HG02973 (cell line): ENCODE data around the gene GRAMD1A.
"Not testable (repeated sequence)": the region's sequence is repeated elsewhere in the genome, so short reads cannot be mapped to it uniquely, and the experiment has no call there.

Experiments used
- ATAC-seq: cut with Tn5 transposase; IDR thresholded peaks from one replicate; pipeline ENCODE4 v1.9.1; 2021; ENCODE audit warnings: moderate library complexity; ENCODE audit not compliant: unreplicated experiment

The GRAMD1A gene

GRCh38 chr19:35034005-35034502 lies 33.9 kb downstream of the GRAMD1A start:
- no peak for ATAC-seq

DNA sequence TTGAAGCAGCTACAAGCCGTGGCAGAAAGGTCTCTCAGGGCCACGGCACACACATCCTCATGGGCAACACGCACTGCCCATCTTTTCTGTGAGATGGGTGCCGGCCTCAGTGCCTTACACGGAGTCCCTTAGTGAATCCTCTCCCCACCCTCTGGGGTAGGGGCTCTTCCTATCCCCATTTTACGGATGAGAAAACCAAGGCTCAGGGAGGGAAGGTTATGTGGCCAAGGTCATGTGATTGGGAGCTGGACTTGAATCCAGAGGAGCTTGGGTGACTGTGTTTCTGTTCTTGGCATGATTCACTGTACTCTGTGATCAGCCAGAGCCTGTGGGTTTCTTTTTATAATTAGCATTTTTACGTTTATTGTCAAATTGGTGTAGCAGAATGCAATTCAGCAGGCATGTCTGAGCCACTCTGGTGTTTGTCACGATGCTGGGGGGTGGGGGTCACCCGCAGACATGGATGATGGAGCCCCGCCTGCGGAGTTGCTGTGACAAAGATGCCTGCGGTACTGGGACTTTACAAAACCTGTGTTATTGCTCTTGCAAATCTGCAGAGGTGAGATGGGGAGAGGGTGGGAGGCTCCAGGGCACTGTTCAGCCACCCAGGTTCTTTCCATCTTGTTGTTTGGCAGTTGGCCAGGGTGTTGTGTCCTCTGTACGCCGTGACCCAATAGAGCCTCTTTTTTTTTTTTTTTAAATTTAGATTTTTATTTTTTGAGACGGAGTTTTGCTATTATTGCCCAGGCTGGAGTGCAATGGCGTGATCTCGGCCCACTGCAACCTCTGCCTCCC lies 34.7 kb downstream of the GRAMD1A start:
- no peak for ATAC-seq

DNA sequence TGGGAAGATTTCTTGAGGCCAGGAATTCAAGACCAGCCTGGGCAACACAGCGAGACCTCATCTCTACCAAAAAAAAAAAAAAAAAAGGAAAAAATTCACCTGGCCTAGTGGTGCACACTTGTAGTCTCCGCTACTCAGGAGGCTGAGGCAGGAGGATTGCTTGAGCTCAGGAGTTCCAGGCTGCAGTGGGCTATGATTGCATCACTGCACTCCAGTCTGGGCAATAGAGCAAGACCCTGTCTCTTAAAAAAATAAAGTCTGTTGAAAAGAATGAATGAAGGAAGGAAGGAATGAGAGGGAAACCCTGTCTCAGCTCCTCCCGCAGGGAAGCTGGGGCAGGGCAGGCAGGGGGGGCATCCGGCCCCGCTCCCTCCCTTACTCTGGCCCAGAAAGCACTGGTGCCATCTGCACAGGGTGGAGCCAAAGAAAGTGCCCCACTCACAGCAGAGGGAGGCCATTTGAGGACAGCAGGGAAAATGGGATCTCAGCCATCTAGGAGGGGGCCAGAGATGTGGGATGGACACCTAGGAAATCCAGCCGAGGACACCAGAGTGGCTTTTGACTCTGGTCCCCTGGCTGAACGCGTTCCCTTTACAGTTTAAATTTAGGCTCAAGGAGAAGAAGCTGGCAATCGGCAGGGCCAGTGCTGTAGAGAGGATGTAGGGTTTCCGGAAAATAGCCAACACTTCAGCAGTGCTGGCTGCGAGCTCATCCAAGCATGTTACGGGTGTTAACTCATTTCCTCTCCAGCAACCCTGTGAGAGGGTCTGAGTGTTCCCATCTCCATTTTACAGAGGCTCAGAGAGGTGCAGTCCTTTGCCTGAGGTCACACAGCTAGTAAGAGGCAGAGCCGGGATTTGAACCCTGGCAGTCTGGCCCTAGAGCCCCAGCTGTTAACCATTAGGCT lies 37.8 kb downstream of the GRAMD1A start:
- no peak for ATAC-seq

GRCh38 chr19:35038623-35039512 lies 38.7 kb downstream of the GRAMD1A start:
- ATAC-seq = no peak

DNA sequence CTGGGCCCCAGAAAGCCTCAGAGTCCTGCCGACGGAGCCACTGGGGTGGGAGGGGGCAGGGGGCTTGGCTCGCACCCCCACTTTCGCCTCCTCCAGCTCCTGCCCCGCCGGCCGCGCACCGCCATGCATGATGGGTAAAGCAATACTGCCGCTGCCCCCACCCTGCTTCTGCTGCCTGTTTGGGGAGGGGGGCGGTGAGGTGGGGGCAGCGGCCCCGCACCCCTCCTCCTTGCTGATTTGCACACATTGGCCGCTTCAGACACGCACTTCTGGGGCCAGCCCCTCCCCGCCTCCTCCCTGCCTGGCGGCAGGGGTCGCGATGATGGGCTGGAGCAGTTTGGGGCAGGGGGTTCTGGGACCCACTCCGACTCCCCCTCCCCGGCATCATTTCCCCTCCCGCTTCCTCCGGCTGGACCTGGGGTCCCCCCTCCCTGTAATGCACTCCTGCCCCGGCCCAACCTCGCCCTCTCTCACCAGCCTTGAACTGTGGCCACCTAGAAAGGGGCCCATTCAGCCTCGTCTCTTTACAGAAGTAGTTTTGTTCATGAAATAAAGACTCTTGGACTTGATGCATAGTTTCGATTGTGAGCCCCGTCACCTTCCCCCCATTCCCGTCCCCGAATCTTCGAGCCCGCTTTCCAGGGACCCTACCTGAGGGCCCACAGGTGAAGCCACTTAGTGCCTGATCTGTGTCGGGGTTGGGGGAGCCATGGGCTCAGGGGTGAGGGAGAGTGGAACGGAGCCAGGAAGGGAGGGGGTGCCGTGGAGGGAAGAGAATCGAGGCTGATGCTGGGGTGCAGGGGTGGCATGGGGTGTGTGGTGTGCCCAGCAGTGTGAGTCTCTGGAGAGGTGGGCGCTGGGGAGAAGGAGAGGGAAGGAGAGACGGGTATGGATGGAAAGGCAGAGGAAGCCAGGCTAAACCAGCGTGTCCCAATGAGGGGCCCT lies 40.0 kb downstream of the GRAMD1A start:
- no peak for ATAC-seq

- no peak for ATAC-seq
Observed at GRCh38 chr19:35040826-35041547, 40.9 kb downstream of the GRAMD1A start.

DNA sequence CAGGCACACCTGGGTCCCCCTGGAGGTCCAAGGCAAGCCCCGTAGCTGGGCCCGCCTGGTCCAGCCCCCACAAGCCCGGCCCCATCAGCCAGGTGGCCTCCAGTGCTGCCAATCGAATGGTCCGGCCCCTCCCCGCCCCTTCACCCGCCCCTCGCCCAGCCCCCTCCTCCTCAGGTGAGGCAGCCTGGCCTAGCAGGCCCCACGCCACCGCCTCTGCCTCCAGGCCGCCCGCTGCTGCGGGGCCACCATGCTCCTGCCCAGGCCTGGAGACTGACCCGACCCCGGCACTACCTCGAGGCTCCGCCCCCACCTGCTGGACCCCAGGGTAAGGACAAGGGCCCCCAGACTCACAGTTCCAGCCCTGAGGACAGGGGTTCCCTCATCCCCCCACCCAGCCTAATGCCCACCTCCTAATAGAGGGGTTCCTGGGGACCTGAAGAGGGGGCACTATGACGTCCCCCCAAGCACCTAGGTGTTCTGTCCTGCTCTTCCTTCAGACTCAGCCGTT lies 41.5 kb downstream of the GRAMD1A start, which contains the start of gene HPN:
TSS of gene HPN (plus strand) at position 174 of the 508 bp plus-strand sequence. CDS start 786 bp downstream, outside the sequence.
- no peak for ATAC-seq

GRCh38 chr19:35042056-35042730 lies 42.1 kb downstream of the GRAMD1A start:
- ATAC-seq = no peak

GRCh38 chr19:35042954-35043604 lies 43.0 kb downstream of the GRAMD1A start:
- no peak for ATAC-seq

DNA sequence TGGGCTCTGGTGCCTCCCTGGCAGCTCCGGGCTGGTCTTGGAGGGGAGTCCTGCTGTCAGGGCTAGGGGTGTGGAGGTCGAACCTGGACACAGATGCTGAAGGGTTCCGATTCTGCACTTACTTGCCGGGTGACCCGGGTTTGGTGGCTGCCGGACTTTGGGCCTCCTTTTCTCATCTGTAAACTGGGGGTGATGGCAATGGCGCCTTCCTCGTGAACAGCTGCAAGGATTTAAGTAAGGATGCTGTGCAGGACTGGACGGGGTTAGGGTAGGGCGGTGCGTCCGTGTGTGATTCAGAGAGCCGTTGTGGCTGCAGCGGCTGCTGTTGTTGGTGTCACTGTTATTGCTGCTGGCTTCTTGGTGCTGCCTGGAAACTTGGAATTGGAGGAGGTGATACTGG lies 43.8 kb downstream of the GRAMD1A start:
- no peak for ATAC-seq

DNA sequence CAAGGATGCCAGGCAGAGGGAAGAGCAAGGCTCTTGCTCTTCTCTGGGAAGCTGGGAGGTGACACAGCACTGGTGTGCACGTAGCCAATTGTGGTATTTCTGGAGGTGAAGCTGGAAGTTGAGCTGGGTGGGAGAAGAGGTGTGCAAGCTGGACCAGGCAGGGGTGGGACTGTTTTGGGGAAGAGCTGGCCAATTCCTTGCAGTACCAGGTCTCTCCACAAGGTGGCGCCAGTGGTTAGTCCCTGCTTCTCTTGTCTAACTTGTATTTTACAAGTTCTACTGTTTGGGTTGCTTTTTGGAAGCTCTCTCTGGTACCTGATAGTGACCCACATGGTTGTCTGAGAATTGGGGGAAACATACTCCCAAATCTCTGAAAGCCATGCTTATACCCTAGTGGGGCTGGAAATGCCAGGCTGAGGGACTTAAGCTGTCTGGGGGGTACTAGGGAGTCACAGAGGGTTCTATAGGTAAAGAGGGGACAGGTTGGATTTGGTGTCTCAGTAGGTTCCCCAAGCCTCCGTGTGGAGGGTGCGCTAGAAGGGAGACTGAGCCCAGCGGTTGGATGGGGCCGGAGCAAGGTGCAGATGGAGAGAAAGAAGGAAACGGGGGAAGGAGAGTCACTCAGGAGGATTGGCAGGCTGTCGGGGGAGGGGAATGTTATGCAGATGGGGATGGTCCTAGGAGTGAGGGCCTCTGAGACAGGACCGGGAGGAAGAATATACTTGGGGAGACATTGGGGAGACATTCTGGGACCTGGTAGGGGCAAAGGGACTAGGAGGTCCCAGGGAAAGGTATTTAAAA lies 44.4 kb downstream of the GRAMD1A start:
- ATAC-seq = no peak

DNA sequence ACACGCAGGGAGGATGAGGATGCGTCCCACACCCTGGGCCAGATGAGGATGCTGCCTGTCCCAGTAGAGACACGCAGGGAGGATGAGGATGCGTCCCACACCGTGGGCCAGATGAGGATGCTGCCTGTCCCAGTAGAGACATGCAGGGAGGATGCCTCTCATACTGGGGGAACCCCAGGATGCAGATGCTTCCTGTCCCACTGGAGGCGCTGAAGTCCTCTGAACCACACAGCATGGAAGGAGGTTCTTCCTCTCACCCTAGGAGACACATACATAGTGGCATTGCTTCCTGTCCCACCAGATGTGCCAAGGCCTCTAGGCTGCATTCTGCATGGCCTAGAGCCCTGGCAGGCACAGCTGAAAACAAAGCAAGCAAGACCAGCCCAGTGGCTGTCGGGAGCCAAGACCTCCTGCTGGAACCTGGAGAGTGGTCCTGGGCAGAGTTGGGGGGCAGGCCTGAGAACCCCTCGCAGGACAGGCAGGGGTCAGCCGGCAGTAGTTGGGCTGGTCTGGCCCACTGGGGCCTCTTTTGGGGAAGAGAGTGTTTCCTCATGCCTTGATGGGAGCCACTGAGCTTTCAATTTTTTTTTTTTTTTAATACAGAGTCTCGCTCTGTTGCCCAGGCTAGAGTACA lies 45.7 kb downstream of the GRAMD1A start:
- peak; percentile 66 for ATAC-seq

DNA sequence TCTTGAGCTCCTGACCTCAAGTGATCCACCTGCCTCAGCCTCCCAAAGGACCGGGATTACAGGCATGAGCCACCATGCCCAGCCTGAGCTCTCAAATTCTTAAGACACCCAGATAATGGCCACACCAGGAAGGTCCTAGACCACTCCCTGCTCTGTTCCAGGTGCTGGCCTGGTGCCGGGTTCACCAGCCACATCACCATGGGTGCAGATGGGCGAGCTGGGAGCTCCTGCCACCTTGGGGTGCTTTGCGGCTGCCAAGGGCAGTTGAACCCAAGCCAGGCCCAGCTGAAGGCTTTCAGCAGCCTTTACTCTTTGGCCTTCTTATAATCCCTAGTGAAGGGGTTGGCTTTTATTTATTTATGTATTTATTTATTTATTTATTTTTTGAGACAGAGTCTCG lies 46.3 kb downstream of the GRAMD1A start:
- ATAC-seq = no peak

DNA sequence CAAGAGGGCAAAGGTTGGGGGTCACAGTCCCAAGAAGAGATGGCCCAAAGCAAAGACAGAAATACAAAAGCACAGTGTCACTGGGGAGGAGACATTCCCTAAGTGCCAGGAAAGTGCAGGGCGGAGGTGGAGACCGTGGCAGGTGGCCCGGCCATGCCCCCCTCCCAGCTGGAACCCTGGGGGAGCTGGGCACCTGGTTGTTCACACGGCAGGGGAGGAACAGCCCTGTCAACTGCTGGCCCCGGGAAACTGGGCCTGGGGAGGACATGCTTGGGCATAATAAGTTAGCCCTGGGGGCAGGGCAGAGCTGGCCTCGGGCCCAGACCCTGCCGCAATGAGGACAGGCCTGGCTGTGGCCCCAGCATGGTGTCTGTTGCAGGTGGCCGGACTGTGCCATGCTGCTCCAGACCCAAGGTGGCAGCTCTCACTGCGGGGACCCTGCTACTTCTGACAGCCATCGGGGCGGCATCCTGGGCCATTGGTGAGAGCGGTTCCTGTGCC lies 48.8 kb downstream of the GRAMD1A start:
- no peak for ATAC-seq

DNA sequence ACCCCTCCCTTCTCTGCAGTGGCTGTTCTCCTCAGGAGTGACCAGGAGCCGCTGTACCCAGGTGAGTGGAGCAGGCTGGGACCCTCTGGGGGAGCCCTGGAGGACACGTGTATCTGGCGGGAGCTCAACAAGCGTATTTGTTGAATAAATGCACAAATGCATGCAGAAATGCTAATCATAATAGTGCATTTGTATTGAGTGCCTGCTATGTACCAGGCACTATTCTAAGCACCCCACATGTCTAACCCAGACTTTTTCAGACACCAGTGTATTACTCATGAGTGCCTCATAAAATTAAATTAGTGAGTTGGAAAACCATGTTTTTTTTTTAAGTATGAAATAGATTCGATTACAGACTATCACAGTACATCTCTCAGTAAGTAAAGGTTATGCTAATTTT lies 49.3 kb downstream of the GRAMD1A start:
- no peak for ATAC-seq

DNA sequence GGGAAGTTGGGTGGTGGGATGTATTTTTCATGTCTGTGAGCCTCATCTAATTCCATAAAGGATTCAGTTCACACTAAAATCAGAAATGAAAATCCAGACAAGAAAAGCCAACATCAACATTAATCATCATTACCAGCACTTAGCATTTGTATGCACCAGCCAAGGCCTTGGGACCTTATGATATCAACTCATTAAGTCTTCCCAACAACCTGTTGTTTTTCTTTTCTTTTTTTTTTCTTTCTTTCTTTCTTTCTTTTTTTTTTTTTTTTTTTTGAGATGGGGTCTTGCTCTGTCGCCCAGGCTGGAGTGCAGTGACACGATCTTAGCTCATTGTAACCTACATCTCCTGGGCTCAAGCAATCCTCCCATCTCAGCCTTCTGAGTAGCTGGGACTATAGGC lies 50.5 kb downstream of the GRAMD1A start:
- not testable (repeated sequence) for ATAC-seq
